K562 (cell line): ENCODE data around the gene AP4S1. TPM values are rescaled to one million over a fixed set of nuclear protein-coding genes. Genes with fewer than 3 reads are reported as not detected.

Source experiments
- CCAR2 ChIP-seq: fragments of 200-400 bp; formaldehyde crosslinking; IDR thresholded peaks from 2 replicates; pipeline ENCODE4 v1.6.1; 2017; ENCODE audit warnings: mild to moderate bottlenecking, low read depth, low read length
- CXXC5 ChIP-seq: fragments of 250-450 bp; sonication (Bioruptor Pico); IDR thresholded peaks from 2 replicates; pipeline ENCODE4 v1.8.0; 2022; ENCODE audit warnings: inconsistent platforms, mild to moderate bottlenecking, moderate library complexity
- DDX20 ChIP-seq: fragments of 450-650 bp; IDR thresholded peaks from 2 replicates; pipeline ENCODE4 v1.6.1; 2016; ENCODE audit warnings: missing genetic modification characterization, low read depth, mild to moderate bottlenecking, missing compliant biosample characterization, moderate library complexity
- FOXJ2 ChIP-seq: fragments of 200-800 bp; sonication (Bioruptor generic); IDR thresholded peaks from 2 replicates; pipeline ENCODE4 v1.6.1; 2016; ENCODE audit warnings: missing genetic modification characterization, missing compliant biosample characterization
- GATAD2A ChIP-seq: fragments of 450-650 bp; IDR thresholded peaks from 2 replicates; pipeline ENCODE4 v1.6.1; 2017
- HDAC6 ChIP-seq: IDR thresholded peaks from 2 replicates; pipeline ENCODE4 v1.6.1; 2012; ENCODE audit warnings: low read depth, mild to moderate bottlenecking, control low read depth, inconsistent platforms, low read length, moderate library complexity
- NFRKB ChIP-seq: fragments of 450-650 bp; IDR thresholded peaks from 2 replicates; pipeline ENCODE4 v1.6.1; 2016; ENCODE audit warnings: low read depth
- PCBP1 ChIP-seq: fragments of 200-400 bp; formaldehyde crosslinking; IDR thresholded peaks from 2 replicates; pipeline ENCODE4 v1.6.1; 2018; ENCODE audit warnings: mild to moderate bottlenecking, low read depth, low read length; ENCODE audit not compliant: poor library complexity, severe bottlenecking
- PKNOX1 ChIP-seq: fragments of 450-650 bp; IDR thresholded peaks from 2 replicates; pipeline ENCODE4 v1.6.1; 2016
- POLR2AphosphoS2 ChIP-seq: IDR thresholded peaks from 2 replicates; pipeline ENCODE4 v1.6.1; 2012; ENCODE audit warnings: low read length, improper control_type of control experiment
- RCOR1 ChIP-seq, 2 experiments: IDR thresholded peaks; 2 replicates each; pipeline ENCODE4 v1.6.1; 2012; ENCODE audit warnings: low read depth in 2 of 2, low read length in 2 of 2, borderline replicate concordance in 1 of 2, improper control_type of control experiment in 1 of 2
- UBTF ChIP-seq, 2 experiments: IDR thresholded peaks; 2 replicates each; pipeline ENCODE4 v1.6.1; 2012; ENCODE audit warnings: improper control_type of control experiment in 2 of 2, low read depth in 2 of 2, low read length in 2 of 2, borderline replicate concordance in 1 of 2
- ZBTB7A ChIP-seq: IDR thresholded peaks from 2 replicates; pipeline ENCODE4 v1.6.1; 2011; ENCODE audit warnings: low read depth, mild to moderate bottlenecking, low read length, moderate library complexity, borderline replicate concordance; ENCODE audit not compliant: control insufficient read depth
- ZNF311 ChIP-seq: fragments of 250-450 bp; sonication (Bioruptor Pico); IDR thresholded peaks from 2 replicates; pipeline ENCODE4 v1.4.0; 2020; ENCODE audit warnings: mild to moderate bottlenecking, moderate library complexity
- polyA plus RNA-seq, 8 experiments: library from polyadenylated mRNA; depleted of rRNA in 4 of 8; stranded (reverse) in 5 of 8; unstranded in 3 of 8; fragments of >200 nt; fragmentation: Nextera tagmentation in 2 of 8; fragmentation: Illumina TruSeq in 1 of 8; extraction: Ambion mirVana in 2 of 8; extraction: Trizol in 1 of 8; gene quantifications; 2 replicates each; pipeline versions ENCODE4 v1.2.1 to v1.2.3, GENCODE V29; 2011 to 2014; ENCODE audit warnings: inconsistent platforms in 1 of 8, missing spikeins in 1 of 8
- total RNA-seq, 7 experiments: library from RNA; depleted of rRNA in 6 of 7; stranded (reverse); fragments of >200 nt in 6 of 7; fragmentation: Illumina TruSeq in 2 of 7; extraction: Trizol in 2 of 7; gene quantifications; 2 replicates each; pipeline versions ENCODE4 v1.2.1 to v1.2.3, GENCODE V29; 2011 to 2021; ENCODE audit warnings: low replicate concordance in 1 of 7
- TF ChIP-seq, protein P1 (sequence below): sonication (generic); formaldehyde crosslinking; IDR thresholded peaks from 2 replicates; pipeline ENCODE4 v1.8.1; 2023; ENCODE audit warnings: mild to moderate bottlenecking, missing genetic modification reagents
- TF ChIP-seq, protein P2 (sequence below): fragments of 200-800 bp; sonication (Bioruptor generic); IDR thresholded peaks from 2 replicates; pipeline ENCODE4 v1.6.1; 2017; ENCODE audit warnings: missing genetic modification characterization, missing compliant biosample characterization

AP4S1 gene
- total and polyA plus RNA-seq, 9 of the 15 experiments (the other 6 are each of a cell fraction or from before 2014, with no cell fraction given): 3.7 to 7.8 (median 5.9) TPM

- no peak for TF ChIP-seq UBTF (IDR thresholded peaks at IDR 0.05; ENCODE audit: borderline replicate concordance in 1 of 2, low read depth in 2 of 2, low read length in 2 of 2)
- no peak for TF ChIP-seq HDAC6
- TF ChIP-seq NFRKB: peak; percentile 42; the same call in 1 of the 2 replicates
- TF ChIP-seq DDX20 (tag): no peak
- TF ChIP-seq PKNOX1: no peak
- 0 out of 2 replicates have a peak, but pooled peaks have one; percentile 15 for TF ChIP-seq ZBTB7A
- TF ChIP-seq CCAR2: no peak
- TF ChIP-seq CXXC5 (CRISPR knock-in tag): 0 out of 2 replicates have a peak, but pooled peaks have one; percentile 15
- TF ChIP-seq RCOR1 (IDR thresholded peaks at IDR 0.05; ENCODE audit: borderline replicate concordance in 1 of 2, low read depth in 2 of 2, low read length in 2 of 2): no peak
- peak; percentile 23 for TF ChIP-seq PCBP1
- no peak for TF ChIP-seq ZNF311 (CRISPR knock-in tag)
- TF ChIP-seq, protein P1, sequence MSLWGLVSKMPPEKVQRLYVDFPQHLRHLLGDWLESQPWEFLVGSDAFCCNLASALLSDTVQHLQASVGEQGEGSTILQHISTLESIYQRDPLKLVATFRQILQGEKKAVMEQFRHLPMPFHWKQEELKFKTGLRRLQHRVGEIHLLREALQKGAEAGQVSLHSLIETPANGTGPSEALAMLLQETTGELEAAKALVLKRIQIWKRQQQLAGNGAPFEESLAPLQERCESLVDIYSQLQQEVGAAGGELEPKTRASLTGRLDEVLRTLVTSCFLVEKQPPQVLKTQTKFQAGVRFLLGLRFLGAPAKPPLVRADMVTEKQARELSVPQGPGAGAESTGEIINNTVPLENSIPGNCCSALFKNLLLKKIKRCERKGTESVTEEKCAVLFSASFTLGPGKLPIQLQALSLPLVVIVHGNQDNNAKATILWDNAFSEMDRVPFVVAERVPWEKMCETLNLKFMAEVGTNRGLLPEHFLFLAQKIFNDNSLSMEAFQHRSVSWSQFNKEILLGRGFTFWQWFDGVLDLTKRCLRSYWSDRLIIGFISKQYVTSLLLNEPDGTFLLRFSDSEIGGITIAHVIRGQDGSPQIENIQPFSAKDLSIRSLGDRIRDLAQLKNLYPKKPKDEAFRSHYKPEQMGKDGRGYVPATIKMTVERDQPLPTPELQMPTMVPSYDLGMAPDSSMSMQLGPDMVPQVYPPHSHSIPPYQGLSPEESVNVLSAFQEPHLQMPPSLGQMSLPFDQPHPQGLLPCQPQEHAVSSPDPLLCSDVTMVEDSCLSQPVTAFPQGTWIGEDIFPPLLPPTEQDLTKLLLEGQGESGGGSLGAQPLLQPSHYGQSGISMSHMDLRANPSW (CRISPR knock-in tag): no peak
- no peak for TF ChIP-seq FOXJ2 (tag)
- TF ChIP-seq GATAD2A: no peak
- no peak for TF ChIP-seq POLR2AphosphoS2
- TF ChIP-seq, protein P2, sequence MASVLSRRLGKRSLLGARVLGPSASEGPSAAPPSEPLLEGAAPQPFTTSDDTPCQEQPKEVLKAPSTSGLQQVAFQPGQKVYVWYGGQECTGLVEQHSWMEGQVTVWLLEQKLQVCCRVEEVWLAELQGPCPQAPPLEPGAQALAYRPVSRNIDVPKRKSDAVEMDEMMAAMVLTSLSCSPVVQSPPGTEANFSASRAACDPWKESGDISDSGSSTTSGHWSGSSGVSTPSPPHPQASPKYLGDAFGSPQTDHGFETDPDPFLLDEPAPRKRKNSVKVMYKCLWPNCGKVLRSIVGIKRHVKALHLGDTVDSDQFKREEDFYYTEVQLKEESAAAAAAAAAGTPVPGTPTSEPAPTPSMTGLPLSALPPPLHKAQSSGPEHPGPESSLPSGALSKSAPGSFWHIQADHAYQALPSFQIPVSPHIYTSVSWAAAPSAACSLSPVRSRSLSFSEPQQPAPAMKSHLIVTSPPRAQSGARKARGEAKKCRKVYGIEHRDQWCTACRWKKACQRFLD (CRISPR knock-in tag): no peak
Observed at GRCh38 chr14:31025367-31026076, at the start of gene AP4S1 (continued).
